Amniotic epithelial cell (primary cell): ENCODE results near the gene EFCAB8.
"Not testable (repeated sequence)": the region's sequence is repeated elsewhere in the genome, so short reads cannot be mapped to it uniquely, and the experiment has no call there.

Experiments used
- DNase-seq: peaks from one replicate; pipeline ENCODE4 v3.0.0-alpha.2; 2010; ENCODE audit warnings: low read depth

The EFCAB8 gene

GRCh38 chr20:32886652-32887051 lies 27.9 kb downstream of the EFCAB8 start:
- DNase-seq, result no peak

- DNase-seq, result no peak
Observed at GRCh38 chr20:32887492-32887891, 28.8 kb downstream of the EFCAB8 start.

GRCh38 chr20:32888636-32889035 lies 29.9 kb downstream of the EFCAB8 start:
- DNase-seq, result no peak

GRCh38 chr20:32889281-32889680 lies 30.6 kb downstream of the EFCAB8 start:
- DNase-seq, result no peak

- DNase-seq, result no peak
Observed at GRCh38 chr20:32891491-32891890, 32.8 kb downstream of the EFCAB8 start.

GRCh38 chr20:32891926-32892660 lies 33.4 kb downstream of the EFCAB8 start:
- no peak for DNase-seq

- DNase-seq, result no peak
Observed at GRCh38 chr20:32893263-32894025, 34.7 kb downstream of the EFCAB8 start.

GRCh38 chr20:32894026-32894483 lies 35.3 kb downstream of the EFCAB8 start:
- peak; percentile 22 for DNase-seq

- DNase-seq, result no peak
Observed at GRCh38 chr20:32894711-32895355, 36.1 kb downstream of the EFCAB8 start.

- DNase-seq, result no peak
Observed at GRCh38 chr20:32896521-32897280, 38.0 kb downstream of the EFCAB8 start.

GRCh38 chr20:32898729-32899128 lies 40.0 kb downstream of the EFCAB8 start:
- no peak for DNase-seq

GRCh38 chr20:32902456-32903420 lies 44.0 kb downstream of the EFCAB8 start:
- peak; percentile 22 for DNase-seq

GRCh38 chr20:32903666-32904175 lies 45.0 kb downstream of the EFCAB8 start:
- DNase-seq, result no peak

- not testable (repeated sequence) for DNase-seq
Observed at GRCh38 chr20:32904678-32905077, 46.0 kb downstream of the EFCAB8 start.

- no peak for DNase-seq
Observed at GRCh38 chr20:32906200-32906599, 47.5 kb downstream of the EFCAB8 start.

GRCh38 chr20:32906871-32907495 lies 48.3 kb downstream of the EFCAB8 start:
- no peak for DNase-seq

GRCh38 chr20:32907886-32908285 lies 49.2 kb downstream of the EFCAB8 start:
- no peak for DNase-seq

- no peak for DNase-seq
Observed at GRCh38 chr20:32908334-32909292, 49.9 kb downstream of the EFCAB8 start.

GRCh38 chr20:32909451-32909850 lies 50.7 kb downstream of the EFCAB8 start:
- DNase-seq, result no peak
